Coronary artery (tissue), 2 donors: Measurements from ENCODE around the gene DMC1.
"Not testable (repeated sequence)": the region's sequence is repeated elsewhere in the genome, so short reads cannot be mapped to it uniquely, and the experiment has no call there.

Source experiments
- DNase-seq: peaks from one replicate; pipeline ENCODE4 v3.0.0-alpha.2; 2017; ENCODE audit warnings: low spot score
- H3K27ac ChIP-seq, 2 donors: fragments of 200-600 bp; sonication (generic); one replicate each; pipeline ENCODE4 v1.5.1; 2016 to 2019
- H3K4me3 ChIP-seq: fragments of 200-600 bp; sonication (generic); 2 replicates; pipeline ENCODE4 v1.5.1; 2016; ENCODE audit warnings: mild to moderate bottlenecking, moderate library complexity
- CTCF ChIP-seq: fragments of 200-600 bp; sonication (generic); IDR thresholded peaks from one replicate; pipeline ENCODE4 v1.5.1; 2019; ENCODE audit warnings: antibody characterized with exemption

Gene DMC1

GRCh38 chr22:38569972-38570778 is at the start of gene DMC1:
DMC1 (minus strand) TSS chr22:38570183; CDS start chr22:38568256, 1,927 bp downstream.
- Histone ChIP-seq H3K4me3 (peak within 1 kb of the TSS; percentile 78), H3K27ac (peak within 1 kb of the TSS; percentile 86 to 95)
- no peak for TF ChIP-seq CTCF
- peak; percentile 96 for DNase-seq

- TF ChIP-seq CTCF: no peak
- H3K4me3 ChIP-seq: no peak overlapping the region
- H3K27ac ChIP-seq: no peak overlapping the region
- no peak for DNase-seq
Measured at GRCh38 chr22:38618682-38619081, 48.7 kb upstream of the DMC1 start.

- H3K27ac ChIP-seq: no peak overlapping the region
- DNase-seq: no peak
- no peak for TF ChIP-seq CTCF
- H3K4me3 ChIP-seq: no peak overlapping the region
Measured at GRCh38 chr22:38618258-38618657, 48.3 kb upstream of the DMC1 start.

- DNase-seq, H3K27ac ChIP-seq, H3K4me3 ChIP-seq: not testable (repeated sequence)
Measured at GRCh38 chr22:38615064-38615405, 45.1 kb upstream of the DMC1 start.

- H3K27ac ChIP-seq: no peak overlapping the region
- no peak overlapping the region for H3K4me3 ChIP-seq
- no peak for DNase-seq
- TF ChIP-seq CTCF: no peak
Measured at GRCh38 chr22:38614332-38615063, 44.5 kb upstream of the DMC1 start.

- DNase-seq: no peak
- Histone ChIP-seq H3K4me3 (no peak overlapping the region), H3K27ac (no peak overlapping the region)
- TF ChIP-seq CTCF: no peak
Measured at GRCh38 chr22:38613588-38613987, 43.6 kb upstream of the DMC1 start.

- TF ChIP-seq CTCF: no peak
- DNase-seq: no peak
- Histone ChIP-seq H3K27ac (no peak overlapping the region), H3K4me3 (no peak overlapping the region)
Measured at GRCh38 chr22:38612217-38613006, 42.4 kb upstream of the DMC1 start.
